ENCODE data around the gene RGSL1.

The RGSL1 gene

GRCh38 chr1:182570611-182570970 is 120.6 kb downstream of the RGSL1 start:
- FAIRE-seq = peak; percentile 75
- DNase-seq (ENCODE audit: insufficient read length, low spot score) = no peak
- TF ChIP-seq POLR2AphosphoS5 (IDR thresholded peaks at IDR 0.05; ENCODE audit: low read depth, low read length) (no peak), TAF1 (IDR thresholded peaks at IDR 0.05; ENCODE audit: low read depth, low read length) (no peak), PAX5 (IDR thresholded peaks at IDR 0.05; ENCODE audit: insufficient read depth, low read length, severe bottlenecking) (peak; percentile 74), POU2F2 (IDR thresholded peaks at IDR 0.05; ENCODE audit: low read depth, low read length) (peak; percentile 36; the same call in 1 of the 2 replicates), SPI1 (IDR thresholded peaks at IDR 0.05; ENCODE audit: low read depth, low read length) (no peak), POLR2A (IDR thresholded peaks at IDR 0.05; ENCODE audit: low read depth, low read length) (no peak)

GRCh38 chr1:182574156-182574555 is 124.2 kb downstream of the RGSL1 start:
- no peak for FAIRE-seq
- no peak for TF ChIP-seq POU2F2 (IDR thresholded peaks at IDR 0.05; ENCODE audit: low read depth, low read length)
- DNase-seq (ENCODE audit: insufficient read length, low spot score) = no peak

- TF ChIP-seq POLR2AphosphoS5 (IDR thresholded peaks at IDR 0.05; ENCODE audit: low read depth, low read length) = no peak
- TF ChIP-seq POLR2A (IDR thresholded peaks at IDR 0.05; ENCODE audit: low read depth, low read length) = no peak
- TF ChIP-seq POU2F2 (IDR thresholded peaks at IDR 0.05; ENCODE audit: low read depth, low read length) = no peak
- TF ChIP-seq TAF1 (IDR thresholded peaks at IDR 0.05; ENCODE audit: low read depth, low read length) = no peak
- no peak for TF ChIP-seq PAX5 (IDR thresholded peaks at IDR 0.05; ENCODE audit: insufficient read depth, low read length, severe bottlenecking)
- DNase-seq (ENCODE audit: insufficient read length, low spot score) = no peak
- no peak for FAIRE-seq
Measured at GRCh38 chr1:182575540-182576149, 125.7 kb downstream of the RGSL1 start.

GRCh38 chr1:182580736-182581135 is 130.8 kb downstream of the RGSL1 start:
- no peak for DNase-seq (ENCODE audit: insufficient read length, low spot score)
- no peak for FAIRE-seq
- no peak for TF ChIP-seq PAX5 (IDR thresholded peaks at IDR 0.05; ENCODE audit: insufficient read depth, low read length, severe bottlenecking)
- TF ChIP-seq SPI1 (IDR thresholded peaks at IDR 0.05; ENCODE audit: low read depth, low read length) = no peak
- no peak for TF ChIP-seq POLR2A (IDR thresholded peaks at IDR 0.05; ENCODE audit: low read depth, low read length)
- no peak for TF ChIP-seq POU2F2 (IDR thresholded peaks at IDR 0.05; ENCODE audit: low read depth, low read length)
- no peak for TF ChIP-seq POLR2AphosphoS5 (IDR thresholded peaks at IDR 0.05; ENCODE audit: low read depth, low read length)
- no peak for TF ChIP-seq TAF1 (IDR thresholded peaks at IDR 0.05; ENCODE audit: low read depth, low read length)

GRCh38 chr1:182584746-182585145 is 134.8 kb downstream of the RGSL1 start:
- no peak for TF ChIP-seq POU2F2 (IDR thresholded peaks at IDR 0.05; ENCODE audit: low read depth, low read length)
- no peak for TF ChIP-seq POLR2A (IDR thresholded peaks at IDR 0.05; ENCODE audit: low read depth, low read length)
- TF ChIP-seq POLR2AphosphoS5 (IDR thresholded peaks at IDR 0.05; ENCODE audit: low read depth, low read length) = no peak
- TF ChIP-seq SPI1 (IDR thresholded peaks at IDR 0.05; ENCODE audit: low read depth, low read length) = no peak
- TF ChIP-seq TAF1 (IDR thresholded peaks at IDR 0.05; ENCODE audit: low read depth, low read length) = no peak
- TF ChIP-seq PAX5 (IDR thresholded peaks at IDR 0.05; ENCODE audit: insufficient read depth, low read length, severe bottlenecking) = no peak
- FAIRE-seq (no peak), DNase-seq (ENCODE audit: insufficient read length, low spot score) (no peak)

GRCh38 chr1:182586380-182586779 is 136.4 kb downstream of the RGSL1 start:
- FAIRE-seq (no peak), DNase-seq (ENCODE audit: insufficient read length, low spot score) (no peak)
- TF ChIP-seq POLR2AphosphoS5 (IDR thresholded peaks at IDR 0.05; ENCODE audit: low read depth, low read length) (no peak), PAX5 (IDR thresholded peaks at IDR 0.05; ENCODE audit: insufficient read depth, low read length, severe bottlenecking) (no peak), POLR2A (IDR thresholded peaks at IDR 0.05; ENCODE audit: low read depth, low read length) (no peak), SPI1 (IDR thresholded peaks at IDR 0.05; ENCODE audit: low read depth, low read length) (no peak), TAF1 (IDR thresholded peaks at IDR 0.05; ENCODE audit: low read depth, low read length) (no peak), POU2F2 (IDR thresholded peaks at IDR 0.05; ENCODE audit: low read depth, low read length) (no peak)

GRCh38 chr1:182587093-182587492 is 137.1 kb downstream of the RGSL1 start:
- DNase-seq (ENCODE audit: insufficient read length, low spot score) (no peak), FAIRE-seq (no peak)
- TF ChIP-seq TAF1 (IDR thresholded peaks at IDR 0.05; ENCODE audit: low read depth, low read length) = no peak
- no peak for TF ChIP-seq POU2F2 (IDR thresholded peaks at IDR 0.05; ENCODE audit: low read depth, low read length)
- TF ChIP-seq PAX5 (IDR thresholded peaks at IDR 0.05; ENCODE audit: insufficient read depth, low read length, severe bottlenecking) = no peak
- TF ChIP-seq POLR2A (IDR thresholded peaks at IDR 0.05; ENCODE audit: low read depth, low read length) = no peak
- no peak for TF ChIP-seq POLR2AphosphoS5 (IDR thresholded peaks at IDR 0.05; ENCODE audit: low read depth, low read length)

- TF ChIP-seq PAX5 (IDR thresholded peaks at IDR 0.05; ENCODE audit: insufficient read depth, low read length, severe bottlenecking) (no peak), POLR2A (IDR thresholded peaks at IDR 0.05; ENCODE audit: low read depth, low read length) (no peak), SPI1 (IDR thresholded peaks at IDR 0.05; ENCODE audit: low read depth, low read length) (no peak), POU2F2 (IDR thresholded peaks at IDR 0.05; ENCODE audit: low read depth, low read length) (no peak), TAF1 (IDR thresholded peaks at IDR 0.05; ENCODE audit: low read depth, low read length) (no peak), POLR2AphosphoS5 (IDR thresholded peaks at IDR 0.05; ENCODE audit: low read depth, low read length) (no peak)
- FAIRE-seq (peak; percentile 28), DNase-seq (ENCODE audit: insufficient read length, low spot score) (no peak)
Measured at GRCh38 chr1:182587666-182588499, 137.9 kb downstream of the RGSL1 start.

- DNase-seq (ENCODE audit: insufficient read length, low spot score) (no peak), FAIRE-seq (peak; percentile 74)
- TF ChIP-seq POLR2A (IDR thresholded peaks at IDR 0.05; ENCODE audit: low read depth, low read length) (peak; percentile 69; the same call in 1 of the 2 replicates), PAX5 (IDR thresholded peaks at IDR 0.05; ENCODE audit: insufficient read depth, low read length, severe bottlenecking) (no peak), SPI1 (IDR thresholded peaks at IDR 0.05; ENCODE audit: low read depth, low read length) (0 out of 2 replicates have a peak, but pooled peaks have one; percentile 45), POLR2AphosphoS5 (IDR thresholded peaks at IDR 0.05; ENCODE audit: low read depth, low read length) (no peak), TAF1 (IDR thresholded peaks at IDR 0.05; ENCODE audit: low read depth, low read length) (no peak), POU2F2 (IDR thresholded peaks at IDR 0.05; ENCODE audit: low read depth, low read length) (no peak)
Measured at GRCh38 chr1:182588500-182589396, 138.8 kb downstream of the RGSL1 start, which contains the start of gene RNASEL. TSS of gene RNASEL (minus strand) at chr1:182589256. CDS start at chr1:182586806, 2,450 bp downstream.
